C4-2B (cell line): Measurements from ENCODE around the gene TRIP6.

Experiments
- ZFX ChIP-seq: fragments of 450-650 bp; IDR thresholded peaks from 2 replicates; pipeline ENCODE4 v1.6.1; 2017
- TF ChIP-seq, protein P1 (sequence below): fragments of 450-650 bp; conservative IDR thresholded peaks from 2 replicates; pipeline ENCODE4 v1.5.1; 2017; ENCODE audit warnings: mild to moderate bottlenecking

DNA sequence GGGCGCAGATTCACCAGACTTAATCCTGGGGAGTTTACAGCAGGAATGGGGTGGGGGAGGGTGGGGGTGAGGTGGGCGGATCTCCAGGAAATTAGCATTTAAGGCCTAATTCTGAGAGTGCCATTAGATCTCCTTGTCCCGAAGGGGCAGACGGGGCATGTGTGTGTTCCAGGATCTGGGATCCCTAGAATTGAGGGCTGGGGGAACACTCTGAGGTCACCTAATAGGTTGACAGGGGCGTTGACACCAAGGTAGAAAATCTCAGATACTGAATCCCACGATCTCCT lies 30.4 kb upstream of the TRIP6 start:
- TF ChIP-seq, protein P1, sequence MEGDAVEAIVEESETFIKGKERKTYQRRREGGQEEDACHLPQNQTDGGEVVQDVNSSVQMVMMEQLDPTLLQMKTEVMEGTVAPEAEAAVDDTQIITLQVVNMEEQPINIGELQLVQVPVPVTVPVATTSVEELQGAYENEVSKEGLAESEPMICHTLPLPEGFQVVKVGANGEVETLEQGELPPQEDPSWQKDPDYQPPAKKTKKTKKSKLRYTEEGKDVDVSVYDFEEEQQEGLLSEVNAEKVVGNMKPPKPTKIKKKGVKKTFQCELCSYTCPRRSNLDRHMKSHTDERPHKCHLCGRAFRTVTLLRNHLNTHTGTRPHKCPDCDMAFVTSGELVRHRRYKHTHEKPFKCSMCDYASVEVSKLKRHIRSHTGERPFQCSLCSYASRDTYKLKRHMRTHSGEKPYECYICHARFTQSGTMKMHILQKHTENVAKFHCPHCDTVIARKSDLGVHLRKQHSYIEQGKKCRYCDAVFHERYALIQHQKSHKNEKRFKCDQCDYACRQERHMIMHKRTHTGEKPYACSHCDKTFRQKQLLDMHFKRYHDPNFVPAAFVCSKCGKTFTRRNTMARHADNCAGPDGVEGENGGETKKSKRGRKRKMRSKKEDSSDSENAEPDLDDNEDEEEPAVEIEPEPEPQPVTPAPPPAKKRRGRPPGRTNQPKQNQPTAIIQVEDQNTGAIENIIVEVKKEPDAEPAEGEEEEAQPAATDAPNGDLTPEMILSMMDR: no peak
- TF ChIP-seq ZFX: no peak
